CD4-positive, alpha-beta T cell treated with Interleukin-12 subunit alpha and Interleukin-12 subunit beta, for 1 hour (primary cell): ENCODE measurements around the gene DTX3.
"Not testable (repeated sequence)": the region's sequence is repeated elsewhere in the genome, so short reads cannot be mapped to it uniquely, and the experiment has no call there.

Source experiments
- DNase-seq: peaks from one replicate; pipeline ENCODE4 v3.0.0-alpha.2; 2020

The DTX3 gene

DNA sequence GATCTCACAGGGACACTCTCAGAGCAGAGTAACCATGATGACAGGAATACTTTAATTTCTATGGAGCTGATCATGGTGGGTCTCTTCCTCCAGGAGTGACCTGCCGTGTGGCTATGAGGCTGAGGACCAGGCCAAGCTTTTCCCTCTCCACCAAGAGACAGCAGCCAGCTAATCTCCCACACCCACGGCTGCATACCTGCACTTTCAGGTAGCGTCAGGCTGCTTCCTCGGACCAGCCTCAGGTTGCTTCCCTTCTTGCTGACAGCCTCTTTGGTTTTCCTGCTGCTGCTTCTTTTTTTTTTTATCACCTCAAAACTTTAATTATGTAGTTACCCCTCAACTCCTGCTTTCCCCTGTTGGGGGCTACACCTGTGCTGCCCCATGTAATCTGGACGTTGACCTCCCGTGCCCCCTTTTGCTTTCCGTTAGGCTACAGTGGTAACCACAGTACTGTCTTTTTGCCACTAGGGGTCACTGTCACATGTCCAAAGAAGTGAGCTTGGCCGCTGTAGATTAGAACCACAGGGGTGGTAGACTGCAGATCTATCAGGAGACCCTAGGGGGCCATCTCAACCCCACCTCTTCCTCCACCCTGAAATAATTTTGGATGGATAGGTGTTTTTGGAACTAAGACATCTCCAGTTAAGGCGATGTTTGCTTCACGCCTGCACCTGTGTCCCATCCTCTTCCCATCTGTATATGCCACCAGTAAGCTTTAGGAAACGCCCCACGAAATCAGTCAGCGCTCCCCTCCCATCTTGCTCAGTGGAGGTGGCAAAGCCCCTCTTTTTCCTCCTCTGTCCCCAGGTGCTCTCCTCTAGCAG, 21.4 kb upstream of the DTX3 start:
- DNase-seq: peak; percentile 84

DNA sequence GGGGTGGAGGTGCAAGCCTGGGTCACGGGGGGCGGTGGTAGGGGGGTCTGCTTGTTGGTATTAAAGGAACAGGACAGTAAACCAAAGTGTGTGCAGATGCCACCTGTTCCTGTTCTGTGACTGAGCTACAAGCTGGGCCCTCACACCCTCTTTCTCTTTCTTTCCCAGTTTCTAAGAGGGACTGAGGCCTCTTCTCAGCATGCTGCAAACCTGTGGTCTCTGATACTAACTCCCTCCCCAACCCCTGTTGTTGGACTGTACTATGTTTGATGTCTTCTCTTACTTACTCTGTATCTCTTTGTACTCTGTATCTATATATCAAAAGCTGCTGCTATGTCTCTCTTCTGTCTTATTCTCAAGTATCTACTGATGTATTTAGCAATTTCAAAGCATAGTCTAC, 20.6 kb upstream of the DTX3 start:
- no peak for DNase-seq

DNA sequence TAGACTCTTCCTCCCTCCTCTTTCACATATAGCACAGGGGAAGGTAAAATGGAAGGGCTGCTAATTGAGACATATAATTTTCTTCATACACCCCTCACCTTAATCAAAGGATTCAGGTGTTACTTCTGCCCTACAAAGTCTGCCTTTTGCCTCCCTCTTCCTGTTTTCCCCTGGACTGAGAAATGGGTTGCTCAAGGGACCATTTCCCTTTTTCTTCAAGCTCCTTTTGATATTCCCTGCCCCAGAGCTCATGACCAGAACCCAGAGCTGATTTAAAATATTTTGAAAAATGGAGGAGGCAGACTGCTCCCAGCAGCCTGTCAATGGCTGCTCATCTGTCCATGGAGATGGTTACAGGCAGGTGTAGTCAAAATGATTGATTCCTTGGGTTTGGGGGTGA, 19.9 kb upstream of the DTX3 start:
- DNase-seq: no peak

DNA sequence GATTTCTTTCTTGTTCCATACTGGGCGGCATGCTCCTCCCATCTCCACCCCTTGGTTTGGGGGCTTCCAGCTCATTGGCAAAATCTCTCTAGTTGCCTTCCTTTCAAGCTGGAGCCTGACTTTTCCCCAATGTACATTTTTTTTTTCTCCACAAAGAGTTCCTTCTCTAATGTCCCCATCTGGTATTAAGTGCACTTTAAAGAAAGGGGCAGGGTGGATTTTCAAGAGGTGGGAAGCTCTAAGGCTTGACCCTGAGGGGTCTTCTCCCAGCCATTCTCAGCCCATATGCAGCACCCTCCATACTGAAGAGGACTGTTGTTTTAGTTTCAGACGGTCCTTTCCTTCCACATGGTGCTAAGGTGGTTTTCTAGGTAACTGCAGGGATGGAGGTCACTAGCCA, 19.5 kb upstream of the DTX3 start:
- DNase-seq: no peak

DNA sequence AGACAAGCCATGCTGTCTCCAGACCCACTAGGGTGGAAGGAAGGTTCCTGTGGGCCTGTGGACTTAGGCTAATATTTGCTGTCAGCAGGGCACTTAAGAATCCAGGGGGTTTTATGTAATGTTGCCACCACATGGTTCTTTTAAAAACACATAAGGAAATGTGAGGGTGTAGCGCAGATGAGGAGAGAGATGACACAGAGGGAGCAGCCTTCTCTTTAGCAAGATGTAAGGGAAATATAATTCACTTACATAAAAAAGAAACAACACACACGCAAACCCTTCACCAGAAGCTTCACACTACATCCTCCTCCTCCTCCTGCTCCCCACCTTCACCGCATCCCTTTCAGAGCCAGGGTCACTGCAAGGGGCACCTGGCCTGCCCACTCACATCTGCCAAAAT, 18.5 kb upstream of the DTX3 start:
- DNase-seq: no peak

DNA sequence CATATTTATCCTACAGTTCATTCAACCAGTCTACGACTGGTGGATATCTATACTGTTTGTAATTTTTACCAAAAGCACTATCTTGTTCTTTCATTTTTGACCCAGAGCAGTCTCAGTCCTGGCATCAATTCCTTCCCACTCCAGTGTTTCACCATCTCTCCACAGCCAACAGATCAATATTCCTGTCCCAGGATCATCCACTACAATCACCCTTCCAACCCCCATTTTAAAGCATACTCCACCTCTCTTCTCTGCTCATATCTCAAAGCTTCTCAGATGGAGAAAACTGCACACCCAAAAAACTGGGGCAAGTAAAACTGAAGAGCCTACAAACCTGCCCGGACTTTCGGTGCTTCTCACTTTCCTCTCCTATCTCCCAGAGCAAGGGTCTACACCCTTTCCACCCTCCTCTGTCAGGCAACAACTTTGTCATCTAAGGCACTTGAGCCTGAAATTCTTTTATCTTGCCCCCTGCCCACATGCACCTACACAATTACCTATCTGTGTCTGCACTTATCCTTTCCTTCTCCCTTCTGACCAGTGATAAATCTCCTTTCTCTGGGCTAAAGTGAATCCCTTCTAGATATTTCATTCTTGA, 17.7 kb upstream of the DTX3 start:
- DNase-seq: no peak

DNA sequence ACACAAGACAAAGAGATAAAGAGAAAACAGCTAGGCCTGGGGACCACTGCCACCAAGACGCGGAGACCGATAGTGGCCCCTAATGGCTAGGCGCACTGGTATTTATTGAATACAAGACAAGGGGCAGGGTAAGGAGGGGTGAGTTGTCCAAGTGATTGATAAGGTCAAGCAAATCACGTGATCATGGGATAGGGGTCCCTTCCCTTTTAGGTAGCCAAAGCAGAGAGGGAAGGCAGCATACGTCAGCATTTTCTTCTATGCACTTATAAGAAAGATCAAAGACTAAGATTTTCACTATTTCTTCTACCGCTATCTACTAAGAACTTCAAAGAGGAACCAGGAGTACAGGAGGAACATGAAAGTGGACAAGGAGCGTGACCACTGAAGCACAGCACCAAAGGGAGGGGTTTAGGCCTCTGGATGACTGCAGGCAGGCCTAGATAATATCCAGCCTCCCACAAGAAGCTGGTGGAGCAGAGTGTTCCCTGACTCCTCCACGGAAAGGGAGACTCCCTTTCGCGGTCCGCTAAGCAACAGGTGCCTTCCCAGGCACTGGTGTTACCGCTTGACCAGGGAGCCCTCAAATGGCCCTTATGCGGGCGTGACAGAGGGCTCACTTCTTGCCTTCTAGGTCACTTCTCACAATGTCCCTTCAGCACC, 15.5 kb upstream of the DTX3 start:
- DNase-seq: not testable (repeated sequence)

DNA sequence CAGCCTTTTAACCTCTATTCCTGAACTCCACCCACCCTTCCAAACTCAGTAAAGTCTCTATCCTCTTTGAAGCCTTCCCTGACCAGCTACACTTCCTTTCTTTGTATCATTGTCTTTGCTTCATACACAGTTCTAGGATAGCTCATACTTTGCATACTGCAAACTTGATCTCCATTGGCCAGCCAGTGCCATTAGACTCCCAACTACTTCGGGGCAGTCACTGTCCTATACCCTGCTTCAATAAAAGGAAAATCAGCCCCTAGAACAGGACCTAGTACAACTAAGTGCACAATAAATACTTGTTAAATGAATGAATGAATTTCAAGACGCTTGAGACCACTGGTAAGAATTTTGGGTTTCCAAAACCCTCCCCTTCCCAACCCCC, 14.2 kb upstream of the DTX3 start:
- DNase-seq: no peak

DNA sequence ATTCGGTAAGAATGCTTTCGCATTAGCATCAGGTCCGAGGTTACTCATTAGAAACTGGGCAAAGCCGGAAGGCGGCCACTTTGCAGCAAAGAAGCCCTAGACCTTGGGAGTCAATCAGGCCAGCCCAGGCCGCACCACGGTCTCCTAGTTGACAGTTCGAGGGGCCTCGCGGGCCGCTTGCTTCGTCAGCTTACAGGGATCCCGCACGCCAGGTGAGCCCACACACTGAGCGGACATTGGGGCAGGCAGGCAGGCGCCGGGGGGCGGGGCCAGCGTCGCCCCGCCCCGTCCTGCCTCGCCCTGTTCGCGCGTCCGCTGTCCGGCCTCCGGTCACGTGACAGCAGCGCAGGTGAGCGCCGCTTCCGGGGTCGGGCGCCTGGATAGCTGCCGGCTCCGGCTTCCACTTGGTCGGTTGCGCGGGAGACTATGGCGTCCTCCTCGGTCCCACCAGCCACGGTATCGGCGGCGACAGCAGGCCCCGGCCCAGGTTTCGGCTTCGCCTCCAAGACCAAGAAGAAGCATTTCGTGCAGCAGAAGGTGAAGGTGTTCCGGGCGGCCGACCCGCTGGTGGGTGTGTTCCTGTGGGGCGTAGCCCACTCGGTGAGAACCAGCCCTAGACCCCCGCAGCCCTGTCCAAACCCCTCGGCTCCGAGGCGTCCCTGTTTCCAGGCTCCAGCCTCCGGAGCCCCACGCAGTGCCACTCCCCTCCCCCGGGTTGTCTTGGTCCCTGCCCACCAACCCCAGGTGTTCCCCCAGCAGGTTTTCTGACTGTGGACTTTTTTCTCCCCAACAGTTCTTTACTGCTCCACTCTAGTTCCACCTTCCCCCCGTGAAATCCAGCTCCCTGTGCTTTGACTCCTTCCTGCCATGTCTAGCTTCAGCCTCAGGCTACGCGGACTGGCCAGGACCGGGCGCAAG, 13.5 kb upstream of the DTX3 start, which contains the start of gene PIP4K2C:
Gene PIP4K2C (plus strand): TSS at position 329 of the 918 bp plus-strand sequence. CDS start 98 bp downstream, at position 427.
- peak; percentile 88 for DNase-seq

DNA sequence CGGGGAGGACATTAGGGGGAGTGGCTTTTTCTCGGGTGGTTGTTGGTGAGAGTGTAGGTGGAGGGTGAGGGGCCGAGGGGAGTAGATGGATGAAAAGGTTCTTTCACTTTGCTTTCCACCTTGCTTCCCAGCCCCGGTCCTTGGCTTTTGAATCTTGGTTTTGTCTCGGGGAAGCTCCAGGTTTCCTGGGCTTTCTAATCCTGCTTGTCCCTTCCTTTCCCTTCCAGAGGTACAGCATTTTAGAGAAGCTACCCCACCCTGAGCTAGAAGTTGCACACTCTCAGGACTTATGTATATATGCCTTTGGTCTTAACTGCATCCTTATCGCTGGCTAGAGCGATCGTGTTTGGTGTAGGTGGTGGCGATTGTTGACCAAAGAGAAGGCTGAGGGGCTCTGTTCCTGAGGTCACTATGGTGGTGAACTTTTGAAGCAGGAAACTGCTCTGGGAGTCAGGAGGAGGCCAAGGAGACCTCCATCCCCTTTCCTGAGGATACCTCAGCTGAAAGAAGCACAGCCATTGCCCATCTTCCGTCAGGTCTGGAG, 12.8 kb upstream of the DTX3 start:
- no peak for DNase-seq

DNA sequence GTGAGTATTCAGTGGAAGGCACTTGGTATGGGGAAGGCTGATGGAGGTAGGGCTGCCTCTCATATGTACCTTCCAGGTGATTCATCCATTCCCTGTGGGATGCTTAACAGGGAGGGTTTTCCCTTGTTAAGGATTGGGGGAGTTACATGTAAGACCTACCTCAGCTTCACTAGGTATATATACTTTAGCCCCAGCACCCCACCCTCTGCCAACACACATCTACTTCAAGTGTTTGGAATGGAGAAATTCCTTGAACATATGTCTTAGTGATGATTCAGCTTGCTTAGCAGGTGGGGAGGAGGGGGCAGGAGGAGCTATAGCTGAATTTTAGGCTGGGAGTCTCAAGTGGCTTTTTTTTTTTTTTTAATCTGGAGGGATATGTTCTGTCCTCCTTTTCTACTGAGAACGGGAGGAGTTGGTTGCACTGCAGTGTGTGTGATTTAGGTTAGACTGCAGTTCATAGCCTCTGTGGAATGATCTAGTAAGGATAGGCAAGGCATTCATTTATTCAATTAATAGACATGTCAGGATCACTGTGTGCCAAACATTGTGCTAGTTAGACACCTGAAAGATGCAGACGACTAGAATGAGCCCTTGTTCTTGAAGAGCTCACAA, 12.0 kb upstream of the DTX3 start:
- no peak for DNase-seq

DNA sequence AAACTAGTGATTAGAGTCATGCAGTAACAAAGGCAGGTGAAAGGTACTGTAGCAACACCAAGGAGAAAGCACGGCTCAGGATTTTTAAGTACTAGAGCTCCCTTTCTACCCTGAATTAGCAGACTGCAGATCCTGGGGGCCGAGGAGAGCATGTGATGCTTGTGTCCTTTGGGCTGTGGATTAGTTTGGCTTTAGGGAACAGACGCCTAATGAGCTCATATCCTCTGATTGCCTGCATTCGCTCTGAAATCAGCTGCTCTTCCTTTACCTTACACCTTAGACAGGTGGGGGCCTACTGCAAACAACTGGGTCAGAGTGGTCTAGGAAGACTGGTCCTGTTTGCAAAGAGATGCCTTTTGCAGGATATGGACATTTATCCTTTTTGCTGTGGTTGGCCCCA, 11.4 kb upstream of the DTX3 start:
- no peak for DNase-seq

DNA sequence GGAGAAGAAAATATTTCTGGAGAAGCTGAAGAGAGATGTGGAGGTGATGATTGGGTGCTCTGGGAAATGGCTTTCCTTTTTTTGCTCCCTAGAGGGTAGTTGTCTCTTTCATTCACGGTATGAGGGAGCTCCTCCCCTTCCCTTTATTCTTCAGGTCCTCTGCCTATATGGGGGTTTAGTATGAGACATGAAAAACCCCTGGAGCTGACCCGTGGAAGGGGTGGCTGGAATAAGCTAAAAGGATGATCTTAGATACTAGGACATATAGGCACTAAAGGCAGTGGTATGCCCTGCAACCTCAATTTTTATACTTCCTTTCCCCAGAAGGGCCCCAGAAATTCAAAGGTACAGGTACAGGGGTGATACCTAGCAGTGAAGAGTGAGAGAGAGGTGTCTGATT, 4.2 kb upstream of the DTX3 start:
- DNase-seq: no peak

DNA sequence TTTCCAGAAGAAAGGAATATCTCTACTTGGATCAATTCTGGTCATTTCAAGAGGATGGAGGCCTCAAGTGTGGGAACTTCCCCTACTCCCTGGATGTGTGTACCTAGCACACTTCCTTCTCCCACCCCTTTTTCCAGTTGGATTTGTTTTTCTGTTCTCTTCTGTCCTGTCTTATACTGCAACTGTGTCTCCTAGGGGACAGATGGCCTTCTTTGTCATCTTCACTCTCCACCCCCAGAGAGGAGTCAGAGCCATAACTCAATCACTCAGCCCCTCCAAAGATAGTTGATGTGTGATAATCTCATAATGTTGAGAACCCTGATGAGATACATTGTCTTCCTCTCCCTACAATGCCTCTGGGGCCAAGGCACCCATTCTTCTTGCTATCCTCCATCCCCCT, 2.1 kb upstream of the DTX3 start:
- DNase-seq: no peak

DNA sequence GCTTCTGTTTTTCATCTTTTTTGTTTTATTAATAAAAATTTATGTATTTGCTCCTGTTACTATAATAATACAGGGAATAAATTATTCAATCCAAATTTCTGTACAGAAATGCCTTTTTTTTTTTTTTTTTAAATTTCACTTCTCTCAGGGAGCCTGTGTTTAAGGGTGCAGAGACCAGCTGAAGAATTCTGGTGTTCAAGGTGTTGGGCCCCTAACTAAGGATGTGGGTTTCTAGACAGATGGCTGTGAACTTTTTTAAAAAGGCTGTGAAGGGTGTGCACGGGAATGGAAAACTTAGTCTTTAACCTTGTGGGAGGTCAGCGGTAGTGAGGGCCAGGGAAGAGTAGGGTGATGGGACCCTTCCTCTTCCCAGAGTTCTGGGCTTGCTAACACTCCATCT, 1.3 kb upstream of the DTX3 start:
- no peak for DNase-seq

DNA sequence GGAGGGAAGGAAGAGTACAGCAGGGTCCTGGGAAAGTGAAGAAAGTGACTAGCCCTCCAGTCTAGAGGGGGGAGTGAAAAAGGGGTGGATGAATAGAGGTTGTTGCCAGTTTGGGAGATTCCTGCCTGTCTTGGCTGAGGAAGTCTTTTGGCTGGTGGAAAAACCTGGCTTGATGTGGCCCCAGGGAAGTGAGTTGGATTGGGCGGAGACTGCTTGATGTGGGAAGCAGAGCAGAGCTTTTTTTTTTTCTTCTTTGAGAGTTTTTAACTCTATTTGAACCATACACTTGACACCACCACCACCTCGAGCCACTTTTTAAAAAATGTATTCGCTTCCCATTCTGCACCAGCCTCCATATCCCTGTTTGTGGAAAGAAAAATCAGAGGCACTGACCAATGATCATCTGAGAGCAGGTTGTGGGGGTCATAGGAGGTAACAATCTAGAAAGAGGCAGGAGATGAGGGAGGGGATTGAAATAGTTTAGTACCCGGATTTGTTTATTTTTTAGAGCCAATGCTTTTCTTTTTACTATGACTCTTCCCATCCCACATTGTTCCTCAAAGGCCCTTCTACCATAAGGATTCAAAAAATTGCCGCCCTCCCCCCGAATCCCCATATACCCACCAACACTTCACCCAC, 690 bp upstream of the DTX3 start:
- DNase-seq: no peak

DNA sequence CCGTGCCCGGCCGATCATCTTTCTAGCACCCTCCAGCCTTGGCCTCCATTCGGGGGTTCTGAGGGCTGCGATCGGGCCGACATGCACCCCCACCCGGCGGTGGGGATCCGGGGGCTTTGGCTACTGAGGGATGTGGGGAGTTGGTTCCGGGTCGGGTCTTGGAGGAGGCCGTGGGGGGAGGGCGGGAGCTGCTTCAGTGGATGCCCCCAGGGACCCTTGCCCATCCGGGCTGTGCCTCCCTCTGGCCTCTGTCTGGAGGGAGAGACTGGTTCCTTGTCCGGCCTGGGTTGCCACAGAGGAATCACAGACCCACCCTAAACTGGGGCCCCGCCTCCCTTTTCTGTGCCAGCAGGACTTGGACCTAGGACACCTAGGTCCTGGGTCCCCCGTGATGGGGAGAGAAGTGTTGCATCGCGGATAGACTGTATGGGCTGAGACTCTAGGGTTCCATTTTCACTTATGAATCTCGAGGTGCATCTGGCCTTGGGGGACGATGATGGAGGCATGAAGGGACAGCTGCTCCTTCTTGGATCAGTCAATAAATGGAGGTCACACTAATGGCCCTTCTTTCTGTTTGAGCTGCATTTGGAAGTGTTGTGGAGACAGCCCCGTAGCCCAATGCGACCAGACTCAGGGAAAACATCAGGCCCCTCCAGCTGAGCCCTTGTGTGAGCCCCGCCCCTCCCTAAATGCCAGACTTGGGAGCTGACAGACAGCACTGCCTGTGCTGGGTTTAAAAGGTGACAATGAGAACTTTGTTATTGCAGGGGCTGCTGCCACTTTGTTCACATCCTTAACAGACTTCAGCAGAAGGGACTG, 577 bp downstream of the DTX3 start:
- no peak for DNase-seq

DNA sequence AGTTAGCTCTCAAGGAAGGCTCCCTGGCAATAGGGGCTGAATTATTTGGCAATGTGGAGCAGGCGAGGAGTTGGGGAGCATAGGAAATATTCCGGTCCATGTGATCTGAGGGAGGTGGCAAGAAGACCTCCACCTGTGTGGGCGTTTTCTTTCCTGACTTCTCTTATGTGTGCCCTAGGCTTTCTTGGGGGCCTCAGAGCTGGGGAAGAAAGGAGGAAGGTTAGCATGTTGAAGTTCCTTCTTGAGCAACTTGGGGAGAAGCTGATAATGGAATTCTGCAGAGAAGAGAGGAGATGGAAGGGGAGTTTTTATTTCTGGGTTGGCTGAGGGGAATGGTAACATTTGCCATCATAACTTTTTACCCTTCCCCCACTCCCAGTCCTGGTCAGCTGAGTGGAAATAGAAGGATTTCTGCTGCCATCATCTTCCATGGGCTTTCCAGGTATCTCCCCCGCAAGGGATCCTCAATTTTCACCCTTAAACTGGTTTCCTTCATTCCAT, 1.2 kb downstream of the DTX3 start:
- no peak for DNase-seq

DNA sequence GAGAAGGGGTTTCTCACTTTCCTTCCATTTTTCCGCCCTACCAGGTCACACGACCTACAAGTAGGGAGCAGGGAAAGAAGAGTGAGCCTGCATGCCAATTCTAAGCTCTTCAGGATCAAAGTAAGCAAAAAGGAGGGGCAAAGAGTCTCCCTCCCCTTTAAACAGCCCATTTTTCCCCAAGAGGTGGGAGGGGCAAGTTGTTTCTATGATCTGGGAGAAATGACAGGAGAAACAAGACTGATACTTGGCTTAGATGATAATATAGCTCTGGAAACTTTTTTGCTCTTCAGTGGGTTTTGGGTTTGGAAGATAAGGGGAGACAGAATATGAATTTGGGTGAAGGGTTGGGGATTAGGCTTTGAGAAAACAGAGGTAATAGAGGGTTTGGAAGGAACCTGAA, 1.8 kb downstream of the DTX3 start:
- DNase-seq: no peak

DNA sequence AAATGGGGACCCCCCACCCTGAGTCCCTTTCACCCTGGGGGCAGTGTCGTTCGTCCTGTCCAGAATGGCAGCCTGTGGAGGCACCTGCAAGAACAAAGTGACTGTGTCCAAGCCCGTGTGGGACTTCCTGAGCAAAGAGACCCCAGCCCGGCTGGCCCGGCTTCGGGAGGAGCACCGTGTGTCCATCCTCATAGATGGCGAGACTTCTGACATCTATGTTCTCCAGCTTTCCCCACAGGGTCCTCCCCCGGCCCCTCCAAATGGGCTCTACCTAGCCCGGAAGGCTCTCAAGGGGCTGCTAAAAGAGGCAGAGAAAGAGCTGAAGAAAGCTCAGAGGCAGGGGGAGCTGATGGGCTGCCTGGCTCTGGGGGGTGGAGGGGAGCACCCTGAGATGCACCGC, 2.2 kb downstream of the DTX3 start:
- no peak for DNase-seq
